ENCODE results near the gene FLYWCH2. TPM values are rescaled to one million over a fixed set of nuclear protein-coding genes. Genes with fewer than 3 reads are reported as not detected.

Gene FLYWCH2
- total RNA-seq, 4 donors from 2014 or later: 18.9 to 47.9 (median 39.5) TPM

DNA sequence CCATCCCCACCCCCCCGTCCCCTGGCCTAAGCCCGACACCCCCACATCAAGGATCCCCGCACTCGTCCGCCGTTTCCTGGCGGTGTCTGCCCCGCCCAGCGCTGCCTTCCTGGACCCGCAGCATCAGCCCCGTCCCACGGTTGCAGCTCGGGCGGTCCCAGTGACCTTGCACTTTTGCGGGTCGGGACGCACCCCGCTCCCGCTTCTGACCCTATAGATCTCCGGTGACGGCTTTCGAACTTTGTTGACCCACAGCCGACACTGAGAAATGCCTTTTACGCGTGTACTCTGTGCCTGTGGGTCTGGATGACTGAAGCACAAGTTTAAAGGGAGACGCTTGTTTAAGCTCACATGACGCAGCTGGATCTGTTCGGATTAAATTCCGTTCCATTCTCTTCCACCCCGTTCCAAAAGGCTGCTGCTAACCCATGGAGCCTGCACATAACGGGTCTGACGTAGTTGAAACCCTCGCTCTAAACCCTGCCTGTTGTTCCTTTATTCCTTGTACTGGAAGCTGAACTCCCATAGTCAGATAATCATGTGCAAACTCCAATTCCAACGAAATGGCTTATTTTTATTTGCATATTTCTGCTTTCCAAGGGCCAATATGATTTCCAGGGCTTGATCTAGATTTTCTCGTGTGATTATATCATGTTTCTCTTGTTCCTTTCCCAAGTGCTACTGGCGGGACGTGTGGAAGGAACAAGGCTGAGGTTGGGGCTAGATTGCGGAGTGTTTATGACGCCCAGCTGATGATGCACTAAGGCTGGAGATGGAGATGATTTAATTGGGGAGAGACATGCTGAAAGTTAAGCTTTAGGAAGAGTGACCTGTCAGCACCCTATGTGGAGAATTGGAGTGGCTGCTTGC, 29.6 kb downstream of the FLYWCH2 start:
- WGBS, 2 donors: 4 to 15% methylated on average over 16 to 26 of the region's 39 CpGs
- intact Hi-C loops (cut with DNase I): no loop called here

GRCh38 chr16:2913603-2914002, 30.6 kb downstream of the FLYWCH2 start:
- no peak overlapping the region for H3K4me3 ChIP-seq
- intact Hi-C loops (cut with DNase I): no loop called here
- H3K27me3 ChIP-seq: no peaks in the 10 kb centered on the region
- TF ChIP-seq POLR2A (IDR thresholded peaks at IDR 0.05): no peak
- no peak for TF ChIP-seq CTCF (IDR thresholded peaks at IDR 0.05)
- no peaks in the 10 kb centered on the region for H3K9me3 ChIP-seq
- no peak for DNase-seq
- peaks cover 4 to 40% (median 6%) of the 10 kb centered on the region in 3 donors for H3K36me3 ChIP-seq
- H3K4me1 ChIP-seq: peaks cover 10 to 57% (median 30%) of the 10 kb centered on the region in 3 donors
- 77 to 78% methylated on average over 7 of the region's 7 CpGs for WGBS, 2 donors
- peak overlapping the region in 1 of 4 donors; percentile 90 for H3K27ac ChIP-seq

More for the DNA sequence above, 29.6 kb downstream of the FLYWCH2 start:
- Histone ChIP-seq H3K27ac (peak overlapping the region; percentile 87 to 96 (median 92)), H3K36me3 (peaks cover 4 to 35% (median 6%) of the 10 kb centered on the region in 3 donors), H3K4me3 (peak overlapping the region; percentile 70 to 94 (median 83)), H3K4me1 (peaks cover 10 to 54% (median 28%) of the 10 kb centered on the region in 3 donors), H3K9me3 (no peaks in the 10 kb centered on the region), H3K27me3 (no peaks in the 10 kb centered on the region)
- DNase-seq: no peak
- TF ChIP-seq POLR2A (IDR thresholded peaks at IDR 0.05) (no peak), CTCF (IDR thresholded peaks at IDR 0.05) (no peak)

DNA sequence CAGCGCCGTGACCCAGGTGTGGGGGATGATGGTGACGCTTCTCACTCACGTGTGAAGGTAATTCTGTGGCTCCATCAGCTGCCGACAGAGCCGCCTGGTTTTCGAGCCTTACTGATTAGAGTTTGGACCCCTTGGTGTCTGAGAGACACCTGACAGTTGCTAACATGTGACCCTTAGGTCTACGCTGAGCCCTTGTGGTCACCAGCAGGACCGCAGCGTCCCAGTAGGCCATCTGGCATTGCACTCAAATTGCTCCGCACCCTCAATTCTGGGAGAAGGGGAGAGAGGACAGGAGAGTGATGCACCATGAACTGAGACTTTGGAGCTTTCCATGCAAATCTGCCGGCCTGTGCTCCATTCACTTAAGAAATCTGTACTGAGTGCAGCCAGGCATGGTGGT, 31.2 kb downstream of the FLYWCH2 start:
- TF ChIP-seq POLR2A (IDR thresholded peaks at IDR 0.05) (no peak), CTCF (IDR thresholded peaks at IDR 0.05) (no peak)
- intact Hi-C loops (cut with DNase I): no loop called here
- Histone ChIP-seq H3K36me3 (peaks cover 4 to 46% (median 6%) of the 10 kb centered on the region in 3 donors), H3K27me3 (no peaks in the 10 kb centered on the region), H3K27ac (no peak overlapping the region), H3K4me1 (peaks cover 10 to 63% (median 35%) of the 10 kb centered on the region in 3 donors), H3K9me3 (no peaks in the 10 kb centered on the region), H3K4me3 (no peak overlapping the region)
- DNase-seq: no peak
- 80 to 88% methylated on average over 1 to 10 of the region's 12 CpGs for WGBS, 2 donors

DNA sequence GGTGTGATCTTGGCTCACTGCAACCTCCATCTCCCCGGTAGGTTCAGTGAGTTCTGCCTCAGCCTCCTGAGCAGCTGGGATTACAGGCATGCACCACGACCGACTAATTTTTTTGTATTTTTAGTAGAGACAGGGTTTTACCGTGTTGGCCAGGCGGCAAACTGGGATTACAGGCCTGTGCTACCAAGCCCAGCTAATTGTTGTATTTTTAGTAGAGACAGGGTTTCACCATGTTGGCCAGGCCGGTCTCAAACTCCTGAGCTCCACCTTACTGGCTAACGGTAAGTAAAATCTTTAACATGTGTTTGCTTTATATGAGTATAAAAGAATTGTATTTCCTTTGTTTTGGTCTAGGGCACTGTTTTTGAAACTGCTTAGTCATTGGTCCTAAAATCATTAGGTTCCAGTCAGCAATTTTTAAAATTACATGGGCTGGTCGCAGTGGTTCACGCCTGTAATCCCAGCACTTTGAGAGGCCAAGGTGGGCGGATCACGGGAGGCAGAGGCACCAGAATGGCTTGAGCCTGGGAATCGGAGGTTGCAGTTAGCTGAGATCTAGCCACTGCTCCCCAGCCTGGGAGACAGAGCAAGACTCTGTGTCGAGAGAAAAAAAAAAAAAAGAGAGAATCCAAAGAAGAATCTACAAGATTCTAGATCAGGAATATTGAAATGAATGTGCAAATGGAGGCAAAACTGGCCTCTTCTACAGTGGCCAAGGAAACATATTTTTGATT, 32.3 kb downstream of the FLYWCH2 start:
- 37 to 45% methylated on average over 11 to 13 of the region's 13 CpGs for WGBS, 2 donors
- no peak for DNase-seq
- intact Hi-C loops (cut with DNase I): no loop called here
- H3K27me3 ChIP-seq: no peaks in the 10 kb centered on the region
- no peak overlapping the region for H3K4me3 ChIP-seq
- H3K27ac ChIP-seq: peak overlapping the region; percentile 71 to 87 (median 76)
- H3K4me1 ChIP-seq: peaks cover 10 to 71% (median 38%) of the 10 kb centered on the region in 3 donors
- no peaks in the 10 kb centered on the region for H3K9me3 ChIP-seq
- TF ChIP-seq POLR2A (IDR thresholded peaks at IDR 0.05) (no peak), CTCF (IDR thresholded peaks at IDR 0.05) (no peak)
- peaks cover 4 to 51% (median 8%) of the 10 kb centered on the region in 3 donors for H3K36me3 ChIP-seq
